ENCODE measurements around the gene SLAMF6. TPM values are rescaled to one million over a fixed set of nuclear protein-coding genes. Genes with fewer than 3 reads are reported as not detected.
"Not testable (repeated sequence)": the region's sequence is repeated elsewhere in the genome, so short reads cannot be mapped to it uniquely, and the experiment has no call there.

SLAMF6 gene
- polyA plus RNA-seq, 3 donors: 0.22 to 0.73 (median 0.48) TPM

- no peak overlapping the region for H3K27ac ChIP-seq (ENCODE audit: low read depth, low read length)
- 67 to 89% (median 81%) methylated on average over 4 of the region's 4 CpGs for WGBS, 3 donors
These were observed 24.4 kb upstream of the SLAMF6 start for GRCh38 chr1:160547422-160547821.

- 55 to 89% (median 61%) methylated on average over 2 of the region's 2 CpGs for WGBS, 3 donors
- no peak overlapping the region for H3K27ac ChIP-seq (ENCODE audit: low read depth, low read length)
These were observed 23.9 kb upstream of the SLAMF6 start for GRCh38 chr1:160546942-160547341.

DNA sequence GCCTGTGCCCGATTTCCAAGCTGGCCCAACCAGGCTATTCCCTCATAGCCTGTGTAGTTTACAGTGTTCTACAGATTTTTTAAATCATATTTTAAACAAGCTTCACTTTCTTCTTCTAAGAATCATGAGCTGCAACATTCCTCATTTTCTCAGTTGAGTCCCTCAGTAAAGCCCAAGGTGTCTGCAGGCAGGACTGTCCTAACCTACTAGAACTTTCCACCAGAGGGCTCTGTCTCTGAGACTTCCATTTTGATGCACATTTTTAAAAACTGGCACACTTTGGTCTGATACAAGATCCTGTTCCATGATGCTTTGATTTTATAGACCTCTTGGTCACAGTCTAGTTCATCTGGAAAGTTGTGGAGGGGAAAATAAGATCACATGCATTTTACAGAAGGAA is 21.6 kb upstream of the SLAMF6 start:
- H3K27ac ChIP-seq (ENCODE audit: low read depth, low read length): no peak overlapping the region
- 85 to 97% (median 91%) methylated on average over 1 of the region's 1 CpG for WGBS, 3 donors

- WGBS, 3 donors: 0 to 6% (median 0%) methylated on average over 2 of the region's 2 CpGs
- no peak overlapping the region for H3K27ac ChIP-seq (ENCODE audit: low read depth, low read length)
These were observed 19.4 kb upstream of the SLAMF6 start for GRCh38 chr1:160542303-160542945.

- WGBS, 3 donors: 18 to 45% (median 38%) methylated on average over 1 of the region's 1 CpG
These were observed 18.7 kb upstream of the SLAMF6 start for GRCh38 chr1:160541622-160542302.

DNA sequence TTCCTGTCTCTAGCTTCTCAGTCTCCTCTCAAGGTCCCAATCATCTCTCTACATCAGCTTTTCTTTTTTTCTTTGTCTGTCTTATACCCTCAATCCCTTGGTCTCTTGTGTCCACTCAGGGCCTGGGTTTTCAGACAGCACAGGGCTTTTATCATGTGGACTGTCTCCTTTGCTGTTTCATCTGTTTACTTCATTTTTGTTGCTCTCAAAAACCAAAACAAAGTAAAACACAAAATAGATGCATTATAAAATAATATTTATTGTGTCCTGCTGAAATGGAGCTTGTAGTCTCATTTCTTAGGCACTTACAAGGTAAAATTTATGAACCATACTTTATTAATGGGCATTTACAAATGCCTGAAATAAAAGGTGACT is 17.8 kb upstream of the SLAMF6 start:
- no peak overlapping the region for H3K27ac ChIP-seq (ENCODE audit: low read depth, low read length)

More at GRCh38 chr1:160541622-160542302, 18.7 kb upstream of the SLAMF6 start:
- H3K27ac ChIP-seq (ENCODE audit: low read depth, low read length): no peak overlapping the region

DNA sequence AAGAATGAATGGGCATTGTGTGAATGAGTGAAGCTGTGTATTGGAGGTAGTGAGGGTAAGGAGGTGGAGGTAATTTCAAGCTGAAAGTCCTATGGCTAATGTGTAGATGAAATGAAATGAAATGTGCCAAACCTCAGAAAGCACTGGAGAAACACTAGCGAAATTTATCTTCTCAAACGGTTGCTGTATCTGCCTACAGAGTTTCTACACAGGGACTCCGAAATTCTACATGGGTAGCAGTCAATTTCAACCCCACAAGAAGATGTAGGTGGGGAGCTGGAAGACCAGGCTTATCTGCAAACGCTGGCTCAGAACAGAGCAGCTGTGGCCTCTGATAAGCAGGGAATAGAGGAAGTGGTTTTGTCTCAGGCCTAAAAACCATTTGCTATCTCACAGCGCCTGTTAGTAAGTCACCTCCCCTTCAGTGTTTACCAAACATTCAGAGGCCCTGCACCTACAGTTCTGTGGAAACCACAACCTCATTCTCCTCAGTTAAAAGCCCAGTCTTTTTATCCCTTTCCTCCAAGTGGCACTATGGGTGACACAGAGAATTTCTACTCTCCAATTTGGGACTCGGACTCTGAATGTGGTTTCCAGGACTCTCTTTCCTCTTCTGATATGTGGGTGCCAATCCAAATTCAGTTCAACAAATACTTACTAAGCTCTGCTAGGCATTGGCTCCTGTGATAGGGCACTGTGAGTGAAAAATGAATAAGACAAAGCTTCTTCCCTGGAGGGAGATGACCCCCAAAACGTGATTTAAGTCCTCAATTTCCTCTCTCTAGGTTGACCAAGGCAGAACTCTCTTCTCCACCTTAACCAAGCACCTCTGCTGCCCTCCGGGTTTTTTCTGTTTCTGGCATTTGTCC is 17.2 kb upstream of the SLAMF6 start:
- WGBS, 3 donors: 13 to 43% (median 28%) methylated on average over 8 of the region's 8 CpGs
- no peak overlapping the region for H3K27ac ChIP-seq (ENCODE audit: low read depth, low read length)

- H3K27ac ChIP-seq (ENCODE audit: low read depth, low read length): no peak overlapping the region
- WGBS, 3 donors: 31 to 78% (median 76%) methylated on average over 6 of the region's 6 CpGs
These were observed 16.6 kb upstream of the SLAMF6 start for GRCh38 chr1:160539684-160539989.

- WGBS, 3 donors: 29 to 75% (median 71%) methylated on average over 5 of the region's 5 CpGs
- no peak overlapping the region for H3K27ac ChIP-seq (ENCODE audit: low read depth, low read length)
These were observed 16.1 kb upstream of the SLAMF6 start for GRCh38 chr1:160538985-160539651.

DNA sequence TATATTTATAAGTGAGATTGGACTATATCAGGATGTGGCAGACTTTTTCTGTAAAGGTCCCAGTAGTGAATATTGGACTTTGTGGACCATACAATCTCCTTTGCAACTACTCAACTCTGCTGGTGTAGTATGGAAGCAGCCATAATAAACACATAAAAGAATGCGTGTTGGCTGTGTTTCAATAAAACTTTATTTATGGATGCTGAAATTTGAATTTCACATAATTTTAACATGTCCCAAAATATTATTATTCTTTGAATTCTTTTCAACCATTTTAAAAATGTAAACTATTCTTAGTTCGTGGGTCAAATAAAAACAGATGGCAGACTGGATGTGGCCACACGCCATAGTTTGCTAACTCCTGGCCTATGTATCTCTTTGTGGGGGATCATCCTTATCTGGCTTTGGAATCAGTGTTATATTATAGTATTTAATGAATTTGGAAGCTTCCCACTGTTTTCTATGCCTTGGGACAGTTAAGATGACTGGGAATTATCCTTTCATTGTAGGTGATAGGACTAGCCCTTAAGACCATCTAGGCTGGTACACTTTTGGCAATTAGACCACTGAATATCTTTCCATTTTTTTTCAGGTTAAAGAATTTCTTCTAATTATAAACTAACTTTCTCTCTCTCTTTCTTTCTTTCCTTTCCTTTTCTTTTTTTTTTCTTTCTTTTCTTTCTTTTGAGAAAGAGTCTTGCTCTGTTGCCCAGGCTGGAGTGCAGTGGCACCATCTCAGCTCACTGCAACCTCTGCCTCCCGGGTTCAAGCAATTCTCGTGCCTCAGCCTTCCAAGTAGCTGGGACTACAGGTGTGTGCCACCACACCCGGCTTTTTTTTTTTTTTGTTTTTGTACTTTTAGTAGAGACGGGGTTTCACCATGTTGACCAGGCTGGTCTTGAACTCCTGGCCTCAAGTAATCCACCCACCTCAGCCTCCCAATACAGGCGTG is 14.9 kb upstream of the SLAMF6 start:
- 68 to 91% (median 91%) methylated on average over 7 to 8 of the region's 8 CpGs for WGBS, 3 donors
- no peak overlapping the region for H3K27ac ChIP-seq (ENCODE audit: low read depth, low read length)

DNA sequence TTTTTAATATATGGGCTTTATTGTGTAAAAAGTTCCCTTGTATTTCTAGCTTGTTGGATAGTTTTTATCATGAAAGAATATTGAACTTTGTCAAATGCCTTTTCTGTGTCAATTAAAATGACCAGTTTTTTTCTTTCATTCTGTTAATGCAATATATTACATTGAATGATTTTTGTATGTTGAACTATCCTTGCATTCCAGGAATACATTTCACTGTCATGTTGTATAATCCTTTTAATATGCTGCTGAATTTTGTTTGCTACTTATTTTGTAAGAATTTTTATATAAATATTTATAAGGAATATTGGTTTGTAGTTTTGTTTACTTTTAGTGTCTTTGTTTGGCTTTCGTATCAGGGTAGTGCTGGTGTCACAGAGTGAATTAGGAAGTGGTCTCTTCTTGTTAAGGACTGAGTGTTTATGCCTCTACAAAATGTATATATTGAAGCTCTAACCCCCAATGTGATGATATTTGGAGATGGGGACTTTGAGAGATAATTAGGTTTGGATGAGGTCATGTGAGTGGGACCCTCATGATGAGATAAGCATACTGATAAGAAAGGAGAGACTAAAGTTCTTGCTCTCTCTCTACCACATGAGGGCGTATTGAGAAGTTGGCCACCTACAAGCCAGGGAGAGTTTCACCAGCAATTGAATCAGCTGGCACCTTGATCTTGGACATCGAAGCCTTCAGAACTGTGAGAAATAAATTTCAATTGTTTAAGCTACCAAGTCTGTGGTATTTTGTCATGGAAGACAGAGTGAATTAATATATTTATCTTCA is 12.0 kb upstream of the SLAMF6 start:
- no peak overlapping the region for H3K27ac ChIP-seq (ENCODE audit: low read depth, low read length)
- WGBS, 3 donors: 73 to 88% (median 88%) methylated on average over 3 of the region's 3 CpGs

- H3K27ac ChIP-seq (ENCODE audit: low read depth, low read length): not testable (repeated sequence)
- WGBS, 3 donors: 87 to 96% (median 90%) methylated on average over 3 to 5 of the region's 5 CpGs
These were observed 9.4 kb upstream of the SLAMF6 start for GRCh38 chr1:160532557-160532813.

DNA sequence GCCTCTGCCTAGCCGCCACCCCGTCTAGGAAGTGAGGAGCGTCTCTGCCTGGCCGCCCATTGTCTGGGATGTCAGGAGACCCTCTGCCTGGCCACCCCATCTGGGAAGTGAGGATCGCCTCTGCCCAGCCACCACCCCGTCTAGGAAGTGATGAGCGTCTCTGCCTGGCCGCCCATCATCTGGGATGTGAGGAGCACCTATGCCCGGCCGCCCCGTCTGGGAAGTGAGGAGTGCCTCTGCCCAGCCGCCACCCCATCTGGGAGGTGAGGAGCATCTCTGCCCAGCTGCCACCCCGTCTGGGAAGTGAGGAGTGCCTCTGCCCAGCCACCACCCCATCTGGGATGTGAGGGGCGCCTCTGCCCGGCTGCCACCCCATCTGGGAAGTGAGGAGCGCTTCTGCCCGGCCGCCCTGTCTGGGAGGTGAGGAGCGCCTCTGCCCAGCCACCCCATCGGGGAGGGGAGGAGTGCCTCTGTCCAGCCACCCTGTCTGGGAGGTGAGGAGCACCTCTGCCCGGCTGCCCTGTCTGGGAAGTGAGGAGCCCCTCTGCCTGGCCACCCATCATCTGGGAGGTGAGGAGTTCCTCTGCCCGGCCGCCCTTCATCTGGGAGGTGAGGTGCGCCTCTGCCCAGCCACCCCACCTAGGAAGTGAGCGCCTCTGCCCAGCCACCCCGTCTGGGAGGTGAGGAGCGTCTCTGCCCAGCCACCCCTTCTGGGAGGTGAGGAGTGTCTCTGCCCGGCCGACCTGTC is 8.9 kb upstream of the SLAMF6 start:
- not testable (repeated sequence) for H3K27ac ChIP-seq (ENCODE audit: low read depth, low read length)
- WGBS, 3 donors: 93 to 96% (median 96%) methylated on average over 29 of the region's 29 CpGs

DNA sequence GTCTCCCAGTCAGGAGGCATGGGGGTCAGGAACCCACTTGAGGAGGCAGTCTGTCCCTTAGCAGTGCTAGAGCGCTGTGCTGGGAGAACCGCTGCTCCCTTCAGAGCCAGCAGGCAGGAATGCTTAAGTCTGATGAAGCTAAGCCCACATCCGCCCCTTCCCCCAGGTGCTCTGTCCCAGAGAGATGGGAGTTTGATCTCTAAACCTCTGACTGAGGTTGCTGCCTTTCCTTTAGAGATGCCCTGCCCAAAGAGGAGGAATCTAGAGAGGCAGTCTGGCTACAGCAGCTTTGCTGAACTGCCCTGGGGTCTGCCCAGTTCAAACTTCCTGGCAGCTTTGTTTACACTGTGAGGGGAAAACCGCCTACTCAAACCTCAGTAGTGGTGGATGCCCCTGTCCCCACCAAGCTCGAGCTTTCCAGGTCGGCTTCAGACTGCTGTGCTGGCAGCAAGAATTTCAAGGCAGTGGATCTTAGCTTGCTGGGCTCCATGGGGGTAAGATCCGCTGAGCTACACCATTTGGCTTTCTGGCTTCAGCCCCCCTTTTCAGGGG is 6.4 kb upstream of the SLAMF6 start:
- H3K27ac ChIP-seq (ENCODE audit: low read depth, low read length): not testable (repeated sequence)
- WGBS, 3 donors: 66 to 82% (median 69%) methylated on average over 7 of the region's 7 CpGs

DNA sequence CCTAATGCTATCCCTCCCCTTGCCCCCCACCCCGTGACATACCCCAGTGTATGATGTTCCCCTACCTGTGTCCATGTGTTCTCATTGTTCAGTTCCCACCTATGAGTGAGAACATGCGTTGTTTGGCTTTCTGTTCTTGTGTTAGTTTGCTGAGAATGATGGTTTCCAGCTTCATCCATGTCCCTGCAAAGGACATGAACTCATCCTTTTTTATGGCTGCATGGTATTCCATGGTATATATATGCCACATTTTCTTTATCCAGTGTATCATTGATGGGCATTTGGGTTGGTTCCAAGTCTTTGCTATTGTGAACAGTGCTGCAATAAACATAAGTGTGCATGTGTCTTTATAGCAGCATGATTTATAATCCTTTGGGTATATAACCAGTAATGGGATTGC is 734 bp upstream of the SLAMF6 start:
- WGBS, 3 donors: 82 to 92% (median 86%) methylated on average over 2 of the region's 2 CpGs

GRCh38 chr1:160522136-160522535 is 919 bp downstream of the SLAMF6 start:
- 50 to 71% (median 55%) methylated on average over 3 of the region's 3 CpGs for WGBS, 3 donors
- no peak overlapping the region for H3K27ac ChIP-seq (ENCODE audit: low read depth, low read length)

More for the DNA sequence above, 734 bp upstream of the SLAMF6 start:
- H3K27ac ChIP-seq (ENCODE audit: low read depth, low read length): not testable (repeated sequence)

DNA sequence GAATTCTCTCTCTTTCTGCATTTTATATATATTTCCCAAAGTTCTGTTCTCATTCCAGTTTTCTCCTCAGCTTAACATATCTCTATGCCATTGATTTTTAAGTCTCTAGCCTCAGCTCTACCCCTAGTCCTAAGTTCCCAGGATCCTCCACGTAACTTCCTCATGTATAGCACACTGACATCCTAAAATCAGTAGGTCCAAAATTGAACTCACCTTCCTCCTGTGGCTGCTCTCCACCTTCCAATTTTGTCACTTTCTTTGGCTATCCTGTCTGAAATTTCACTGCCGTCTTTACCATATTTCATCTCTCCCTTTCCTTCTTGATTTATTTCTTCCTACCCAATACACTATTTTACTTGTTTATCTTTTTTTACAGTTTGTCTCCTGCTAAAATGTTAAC is 1.5 kb downstream of the SLAMF6 start:
- no peak overlapping the region for H3K27ac ChIP-seq (ENCODE audit: low read depth, low read length)
- WGBS, 3 donors: 69 to 76% (median 75%) methylated on average over 2 of the region's 2 CpGs
